ENCODE results near the gene PRPF8. TPM values are rescaled to one million over a fixed set of nuclear protein-coding genes. Genes with fewer than 3 reads are reported as not detected.

Gene PRPF8
- total and polyA plus RNA-seq, 10 of the 15 experiments (the other 5 are each of a cell fraction or from before 2014, with no cell fraction given), result 77.2 to 337 (median 162) TPM

- TF ChIP-seq POLR2A (IDR thresholded peaks at IDR 0.05; ENCODE audit: low read depth, low read length) (0 out of 2 replicates have a peak, but pooled peaks have one; percentile 5), RB1 (IDR thresholded peaks at IDR 0.05; ENCODE audit: borderline replicate concordance) (no peak; the same call in 1 of the 2 replicates), PAX8 (IDR thresholded peaks at IDR 0.05) (no peak), IRF3 (IDR thresholded peaks at IDR 0.05) (no peak), CBFB (IDR thresholded peaks at IDR 0.05; ENCODE audit: low read depth) (no peak), ESRRA (IDR thresholded peaks at IDR 0.05; ENCODE audit: low read length) (no peak), HSF1 (IDR thresholded peaks at IDR 0.05; ENCODE audit: low read depth, low read length) (no peak), TARDBP (IDR thresholded peaks at IDR 0.05; ENCODE audit: borderline replicate concordance) (no peak), SPI1 (IDR thresholded peaks at IDR 0.05; ENCODE audit: borderline replicate concordance, insufficient read depth, low read depth, low read length) (no peak), KDM1A (IDR thresholded peaks at IDR 0.05; ENCODE audit: borderline replicate concordance) (no peak), EP300 (IDR thresholded peaks at IDR 0.05; ENCODE audit: borderline replicate concordance in 1 of 2, control insufficient read depth in 1 of 2, low read depth in 2 of 2, low read length in 2 of 2) (no peak), MTA2 (IDR thresholded peaks at IDR 0.05; ENCODE audit: low read depth) (0 out of 2 replicates have a peak, but pooled peaks have one; percentile 12), HDGF (IDR thresholded peaks at IDR 0.05) (no peak), ZNF384 (IDR thresholded peaks at IDR 0.05; ENCODE audit: borderline replicate concordance, low read depth, low read length) (no peak), MEF2A (IDR thresholded peaks at IDR 0.05; ENCODE audit: insufficient read depth, low read depth, low read length) (0 out of 2 replicates have a peak, but pooled peaks have one; percentile 48), LARP7 (IDR thresholded peaks at IDR 0.05) (peak; percentile 74; the same call in 1 of the 2 replicates), POLR2AphosphoS2 (IDR thresholded peaks at IDR 0.05; ENCODE audit: low read depth, low read length) (no peak), SREBF2 (IDR thresholded peaks at IDR 0.05; ENCODE audit: low read length) (no peak), CEBPZ (IDR thresholded peaks at IDR 0.05; ENCODE audit: low read depth, low read length) (no peak), BCLAF1 (IDR thresholded peaks at IDR 0.05) (no peak), TCF12 (IDR thresholded peaks at IDR 0.05; ENCODE audit: low read depth, low read length) (no peak; the same call in 1 of the 2 replicates), WRNIP1 (IDR thresholded peaks at IDR 0.05; ENCODE audit: borderline replicate concordance, low read depth, low read length) (no peak)
Measured at GRCh38 chr17:1648173-1648962, 36.3 kb downstream of the PRPF8 start (continued).
